ENCODE data around the gene MRTFA. TPM values are rescaled to one million over a fixed set of nuclear protein-coding genes. Genes with fewer than 3 reads are reported as not detected.

The MRTFA gene
- total RNA-seq, 6 experiments from 2014 or later: 9.3 to 20.6 (median 16.3) TPM

- no peak for DNase-seq
- no peaks in the 10 kb centered on the region for H3K9me3 ChIP-seq
- no peaks in the 10 kb centered on the region for H3K27me3 ChIP-seq
- H3K27ac ChIP-seq: no peak overlapping the region
- H3K4me3 ChIP-seq: no peak overlapping the region
- no peaks in the 10 kb centered on the region for H3K4me1 ChIP-seq
- ATAC-seq: no peak
- H3K36me3 ChIP-seq: no peaks in the 10 kb centered on the region
- intact Hi-C loops (cut with DNase I): no loop called here
- no peak for TF ChIP-seq CTCF (IDR thresholded peaks at IDR 0.05)
- no peak for TF ChIP-seq POLR2A (IDR thresholded peaks at IDR 0.05)
Observed at GRCh38 chr22:40473703-40474102, 162.8 kb downstream of the MRTFA start.

GRCh38 chr22:40472579-40472978 lies 163.9 kb downstream of the MRTFA start:
- no peaks in the 10 kb centered on the region for H3K9me3 ChIP-seq
- no peak for TF ChIP-seq POLR2A (IDR thresholded peaks at IDR 0.05)
- TF ChIP-seq CTCF (IDR thresholded peaks at IDR 0.05): no peak
- WGBS (ENCODE audit: insufficient coverage, low coverage, low lambda C conversion rate, missing lambda C conversion rate): 100% methylated on average over 1 of the region's 1 CpG
- no peaks in the 10 kb centered on the region for H3K4me1 ChIP-seq
- no peaks in the 10 kb centered on the region for H3K36me3 ChIP-seq
- no peak overlapping the region for H3K4me3 ChIP-seq
- no peak for DNase-seq
- intact Hi-C loops (cut with DNase I): no loop called here
- no peak for ATAC-seq
- H3K27me3 ChIP-seq: no peaks in the 10 kb centered on the region
- no peak overlapping the region for H3K27ac ChIP-seq

- DNase-seq (no peak), ATAC-seq (no peak)
- H3K27ac ChIP-seq: no peak overlapping the region
- H3K9me3 ChIP-seq: no peaks in the 10 kb centered on the region
- H3K36me3 ChIP-seq: no peaks in the 10 kb centered on the region
- H3K27me3 ChIP-seq: no peaks in the 10 kb centered on the region
- WGBS (ENCODE audit: insufficient coverage, low coverage, low lambda C conversion rate, missing lambda C conversion rate): 97% methylated on average over 2 of the region's 2 CpGs
- H3K4me1 ChIP-seq: no peaks in the 10 kb centered on the region
- TF ChIP-seq CTCF (IDR thresholded peaks at IDR 0.05): no peak
- no peak for TF ChIP-seq POLR2A (IDR thresholded peaks at IDR 0.05)
- no peak overlapping the region for H3K4me3 ChIP-seq
- intact Hi-C loops (cut with DNase I): no loop called here
Observed at GRCh38 chr22:40472051-40472450, 164.5 kb downstream of the MRTFA start.

- Histone ChIP-seq H3K27me3 (no peaks in the 10 kb centered on the region), H3K36me3 (no peaks in the 10 kb centered on the region), H3K27ac (no peak overlapping the region), H3K4me3 (no peak overlapping the region), H3K4me1 (no peaks in the 10 kb centered on the region), H3K9me3 (no peaks in the 10 kb centered on the region)
- WGBS (ENCODE audit: insufficient coverage, low coverage, low lambda C conversion rate, missing lambda C conversion rate): 94% methylated on average over 5 of the region's 5 CpGs
- ATAC-seq (no peak), DNase-seq (no peak)
- intact Hi-C loops (cut with DNase I): no loop called here
- TF ChIP-seq CTCF (IDR thresholded peaks at IDR 0.05) (no peak), POLR2A (IDR thresholded peaks at IDR 0.05) (no peak)
Observed at GRCh38 chr22:40469181-40469580, 167.3 kb downstream of the MRTFA start.

- Histone ChIP-seq H3K27ac (no peak overlapping the region), H3K4me1 (no peaks in the 10 kb centered on the region), H3K36me3 (no peaks in the 10 kb centered on the region), H3K4me3 (no peak overlapping the region), H3K9me3 (no peaks in the 10 kb centered on the region), H3K27me3 (no peaks in the 10 kb centered on the region)
- DNase-seq (no peak), ATAC-seq (no peak)
- intact Hi-C loops (cut with DNase I): no loop called here
- TF ChIP-seq POLR2A (IDR thresholded peaks at IDR 0.05) (no peak), CTCF (IDR thresholded peaks at IDR 0.05) (no peak)
Observed at GRCh38 chr22:40468616-40469015, 167.9 kb downstream of the MRTFA start.

Measured in right lobe of liver (tissue), 6 donors.